Measurements from ENCODE around the gene GLDC.
"Not testable (repeated sequence)": the region's sequence is repeated elsewhere in the genome, so short reads cannot be mapped to it uniquely, and the experiment has no call there.

Gene GLDC

GRCh38 chr9:6645355-6646292, at the start of gene GLDC:
Gene GLDC (minus strand): TSS chr9:6645729. CDS start chr9:6645499, 230 bp downstream.
- no peak for DNase-seq

- no peak for DNase-seq
Observed at GRCh38 chr9:6692881-6693361, 47.4 kb upstream of the GLDC start.

- no peak for DNase-seq
Observed at GRCh38 chr9:6692433-6692832, 46.9 kb upstream of the GLDC start.

DNA sequence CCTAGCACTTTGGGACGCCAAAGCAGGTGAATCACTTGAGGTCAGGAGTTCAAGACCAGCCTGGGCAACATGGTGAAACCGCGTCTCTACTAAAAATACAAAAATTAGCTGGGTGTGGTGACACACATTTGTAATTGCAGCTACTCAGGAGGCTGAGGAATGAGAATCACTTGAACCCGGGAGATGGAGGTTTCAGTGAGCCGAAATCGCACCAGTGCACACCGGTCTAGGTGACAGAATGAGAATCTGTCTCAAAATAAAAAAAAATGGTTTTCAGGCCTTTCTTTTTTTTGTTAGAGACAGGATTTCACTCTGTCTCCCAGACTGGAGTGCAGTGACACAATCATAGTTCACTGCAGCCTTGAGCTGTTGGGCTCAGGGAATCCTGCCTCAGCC, 45.1 kb upstream of the GLDC start:
- DNase-seq, result not testable (repeated sequence)

- no peak for DNase-seq
Observed at GRCh38 chr9:6689893-6690674, 44.6 kb upstream of the GLDC start.

DNA sequence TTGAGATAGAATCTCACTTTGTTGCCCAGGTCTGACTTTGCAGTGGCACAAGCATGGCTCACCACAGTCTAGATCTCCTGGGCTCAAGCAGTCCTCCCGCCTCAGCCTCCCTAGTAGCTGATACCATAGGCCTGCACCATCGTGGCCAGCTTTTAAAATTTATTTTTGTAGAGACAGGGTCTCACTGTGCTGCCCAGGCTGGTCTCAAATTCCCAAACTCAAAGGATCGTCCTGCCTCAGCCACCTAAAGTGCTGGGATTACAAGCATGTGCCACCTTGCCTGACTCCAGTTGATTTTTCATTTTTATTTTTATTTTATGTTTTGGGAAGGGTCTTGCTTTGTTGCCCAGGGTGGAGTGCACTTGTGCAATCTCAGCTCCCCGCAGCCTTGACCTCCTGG, 41.7 kb upstream of the GLDC start:
- DNase-seq, result no peak

DNA sequence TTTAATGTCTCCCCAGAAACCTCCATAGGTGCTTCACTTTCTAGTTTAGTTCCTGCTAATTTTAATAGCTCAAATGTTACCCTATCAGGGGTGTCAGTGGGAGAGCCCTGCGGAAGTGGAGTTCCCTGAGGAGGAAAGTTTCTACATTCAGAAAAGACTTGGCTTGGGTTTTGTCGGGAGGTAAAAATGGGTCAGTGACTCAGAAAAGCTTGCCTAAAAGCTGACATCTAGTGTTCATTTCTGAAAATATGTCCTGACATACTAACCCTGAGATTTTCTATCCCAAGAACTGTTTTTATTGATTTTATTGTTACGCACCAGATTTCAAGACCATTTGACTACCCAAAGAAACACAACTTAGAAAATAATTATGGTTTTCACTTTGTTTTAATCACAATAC, 40.9 kb upstream of the GLDC start:
- DNase-seq, result no peak

DNA sequence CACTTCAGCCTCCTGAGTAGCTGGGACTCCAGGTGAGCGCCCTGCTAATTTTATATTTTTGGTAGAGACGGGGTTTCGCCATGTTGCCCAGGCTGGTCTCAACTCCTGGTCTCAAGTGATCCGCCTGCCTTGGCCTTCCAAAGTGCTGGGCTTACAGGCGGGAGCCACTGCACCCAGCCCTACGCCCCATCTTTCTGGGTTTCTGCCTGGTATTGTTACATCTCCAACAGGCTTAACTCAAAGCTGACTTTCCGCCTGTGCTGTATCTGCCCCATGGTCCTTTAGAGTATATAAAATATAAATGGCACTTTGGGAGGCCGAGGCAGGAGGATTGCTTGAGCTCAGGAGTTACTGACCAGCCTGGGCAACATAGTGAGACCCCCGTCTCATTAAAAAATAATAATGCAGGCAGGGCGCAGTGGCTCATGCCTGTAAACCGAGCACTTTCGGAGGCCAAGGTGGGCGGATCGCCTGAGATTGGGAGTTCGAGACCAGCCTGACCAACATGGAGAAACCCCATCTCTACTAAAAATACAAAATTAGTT, 36.5 kb upstream of the GLDC start:
- DNase-seq, result no peak

GRCh38 chr9:6681147-6681956, 35.8 kb upstream of the GLDC start:
- DNase-seq, result peak; percentile 57

GRCh38 chr9:6680797-6681146, 35.2 kb upstream of the GLDC start:
- DNase-seq, result no peak

DNA sequence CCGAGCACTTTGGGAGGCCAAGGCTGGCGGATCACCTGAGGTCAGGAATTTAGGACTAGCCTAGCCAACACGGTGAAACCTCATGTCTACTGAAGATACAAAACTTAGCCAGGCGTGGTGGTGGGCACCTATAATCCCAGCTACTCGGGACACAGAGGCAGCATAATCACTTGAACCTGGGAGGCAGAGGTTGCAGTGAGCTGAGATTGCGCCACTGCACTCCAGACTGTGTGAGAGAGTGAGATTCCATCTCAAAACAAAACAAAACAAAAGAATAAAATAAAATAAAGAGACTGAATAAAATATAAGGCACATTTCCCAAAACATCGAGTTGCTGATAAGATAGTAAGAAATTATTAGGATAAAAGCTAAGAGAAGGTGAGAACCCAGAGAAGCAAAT, 32.3 kb upstream of the GLDC start:
- DNase-seq, result no peak

DNA sequence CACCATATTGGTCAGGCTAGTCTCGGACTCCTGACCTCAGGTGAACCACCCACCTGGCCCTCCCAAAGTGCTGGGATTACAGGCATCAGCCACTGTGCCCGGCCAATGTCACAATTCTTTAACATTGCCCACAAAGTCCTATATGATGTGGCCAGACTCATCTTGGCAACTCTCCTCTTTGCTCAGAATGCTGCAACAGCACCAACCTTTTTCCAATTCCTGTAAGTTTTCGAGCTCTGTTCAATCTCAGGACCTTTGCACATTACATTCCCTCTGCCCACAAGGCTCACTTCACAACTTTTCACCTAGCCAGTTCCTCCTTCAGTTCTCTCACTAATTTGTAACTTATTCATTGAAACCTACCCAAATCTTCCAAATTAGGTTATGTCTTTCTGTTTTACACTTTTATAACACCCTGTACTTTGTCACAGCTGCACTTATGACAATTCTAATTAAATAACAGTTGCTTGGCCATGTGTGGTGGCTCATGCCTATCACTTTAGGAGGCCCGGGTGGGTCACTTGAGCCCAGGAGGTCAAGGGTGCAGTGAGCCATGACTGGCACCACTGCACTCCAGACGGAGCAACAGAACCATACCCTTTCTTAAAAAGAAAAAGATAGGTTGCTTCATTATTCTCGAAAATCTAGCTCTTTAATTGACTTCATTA, 30.9 kb upstream of the GLDC start:
- no peak for DNase-seq

- no peak for DNase-seq
Observed at GRCh38 chr9:6675268-6675667, 29.7 kb upstream of the GLDC start.

GRCh38 chr9:6673326-6674025, 27.9 kb upstream of the GLDC start:
- no peak for DNase-seq

- no peak for DNase-seq
Observed at GRCh38 chr9:6672118-6672517, 26.6 kb upstream of the GLDC start.

DNA sequence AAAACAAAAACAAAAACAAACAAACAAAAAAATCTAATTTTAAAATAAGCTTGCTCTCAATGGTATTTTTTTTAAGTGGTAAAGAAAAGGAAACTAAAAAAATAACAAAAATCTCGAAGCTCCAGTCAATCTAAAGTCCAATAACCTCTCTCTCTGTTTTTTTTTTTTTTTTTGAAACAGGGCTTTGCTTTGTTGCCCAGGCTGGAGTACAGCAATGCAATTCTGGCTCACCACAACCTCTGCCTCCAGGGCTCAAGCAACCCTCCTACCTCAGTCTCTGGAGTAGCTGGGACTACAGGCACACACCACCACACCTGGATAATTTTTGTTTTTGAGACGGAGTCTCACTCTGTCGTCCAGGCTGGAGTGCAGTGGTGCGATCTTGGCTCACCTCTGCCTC, 25.9 kb upstream of the GLDC start:
- no peak for DNase-seq

DNA sequence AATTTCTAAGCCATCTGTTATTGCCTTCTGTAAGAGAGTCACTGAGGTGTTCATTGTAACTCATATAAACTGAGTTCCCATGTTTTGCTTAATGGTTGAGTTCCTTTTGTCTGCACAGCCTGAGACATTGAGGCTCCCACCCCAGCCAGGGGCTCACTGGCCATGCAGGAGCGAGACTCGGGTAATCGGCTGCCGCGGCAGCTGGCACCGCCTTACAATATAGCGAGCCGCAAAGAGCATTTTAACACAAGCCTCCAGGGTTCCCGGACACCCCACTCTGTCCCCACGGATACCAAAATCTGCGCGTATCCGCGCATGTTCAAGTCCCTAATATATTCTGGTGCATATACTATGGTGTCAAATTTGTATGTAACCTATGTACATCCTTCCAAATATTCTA, 24.4 kb upstream of the GLDC start:
- no peak for DNase-seq

GRCh38 chr9:6667633-6668280, 22.2 kb upstream of the GLDC start:
- no peak for DNase-seq

- no peak for DNase-seq
Observed at GRCh38 chr9:6667080-6667479, 21.6 kb upstream of the GLDC start.

GRCh38 chr9:6665628-6666027, 20.1 kb upstream of the GLDC start:
- no peak for DNase-seq

- no peak for DNase-seq
Observed at GRCh38 chr9:6664204-6664680, 18.7 kb upstream of the GLDC start.
